ENCODE data around the gene MYO18A. TPM values are rescaled to one million over a fixed set of nuclear protein-coding genes. Genes with fewer than 3 reads are reported as not detected.

MYO18A gene
- total and polyA plus RNA-seq, 10 of the 15 experiments (the other 5 are each of a cell fraction or from before 2014, with no cell fraction given): 2.9 to 66.0 (median 24.5) TPM

GRCh38 chr17:29054835-29055234 is 125.4 kb downstream of the MYO18A start (continued):
- TF ChIP-seq JUNB (IDR thresholded peaks at IDR 0.05) (no peak), CBX3 (IDR thresholded peaks at IDR 0.05; ENCODE audit: borderline replicate concordance, low read depth) (no peak), MAX (IDR thresholded peaks at IDR 0.05; ENCODE audit: low read depth, low read length) (no peak), SREBF1 (IDR thresholded peaks at IDR 0.05; ENCODE audit: low read length) (no peak), ZNF384 (IDR thresholded peaks at IDR 0.05; ENCODE audit: borderline replicate concordance, low read depth, low read length) (no peak), ZNF592 (IDR thresholded peaks at IDR 0.05) (no peak), HCFC1 (IDR thresholded peaks at IDR 0.05; ENCODE audit: low read length) (no peak), CUX1 (IDR thresholded peaks at IDR 0.05; ENCODE audit: insufficient replicate concordance, low read depth, low read length) (no peak), KLF5 (IDR thresholded peaks at IDR 0.05; ENCODE audit: partially characterized antibody) (no peak), E2F4 (IDR thresholded peaks at IDR 0.05; ENCODE audit: low read depth, low read length) (no peak), SMAD1 (IDR thresholded peaks at IDR 0.05; ENCODE audit: low read depth, partially characterized antibody) (no peak)

All from GM12878 (cell line).